Calu3 (cell line): ENCODE measurements around the gene FAM3D. TPM values are rescaled to one million over a fixed set of nuclear protein-coding genes. Genes with fewer than 3 reads are reported as not detected.
"Not testable (repeated sequence)": the region's sequence is repeated elsewhere in the genome, so short reads cannot be mapped to it uniquely, and the experiment has no call there.

Experiments used
- BruUV-seq: library from RNA; stranded (reverse); fragments of 400-500 nt; replicated peaks from 2 replicates; lab custom pipeline; 2021; lab: Mats Ljungman, UMichigan
- CTCF ChIA-PET: fragments of 300-600 bp; sonication (Branson Sonifier 250); formaldehyde crosslinking; loops from one replicate; lab custom pipeline; 2022; ENCODE audit warnings: antibody characterized with exemption; lab: Charles Lee
- DNase-seq: peaks from one replicate; pipeline ENCODE4 v3.0.0; 2022
- H3K27ac Mint-ChIP-seq: one replicate; pipeline ENCODE4 v1.8.0; 2022; ENCODE audit warnings: mixed read lengths; ENCODE audit not compliant: unreplicated experiment
- H3K27me3 Mint-ChIP-seq: one replicate; pipeline ENCODE4 v1.8.0; 2022; ENCODE audit warnings: mixed read lengths; ENCODE audit not compliant: unreplicated experiment
- H3K36me3 Mint-ChIP-seq: one replicate; pipeline ENCODE4 v1.8.0; 2022; ENCODE audit warnings: mild to moderate bottlenecking, moderate library complexity, mixed read lengths; ENCODE audit not compliant: insufficient read depth, unreplicated experiment
- H3K4me1 Mint-ChIP-seq: one replicate; pipeline ENCODE4 v1.8.0; 2022; ENCODE audit warnings: mild to moderate bottlenecking, low read depth, mixed read lengths; ENCODE audit not compliant: unreplicated experiment
- H3K4me3 Mint-ChIP-seq: one replicate; pipeline ENCODE4 v1.8.0; 2022; ENCODE audit warnings: mild to moderate bottlenecking, low read depth, moderate library complexity, mixed read lengths; ENCODE audit not compliant: unreplicated experiment
- H3K9me3 Mint-ChIP-seq: one replicate; pipeline ENCODE4 v1.8.0; 2022; ENCODE audit warnings: low read depth, mixed read lengths; ENCODE audit not compliant: unreplicated experiment
- CTCF ChIP-seq: fragments of 200-600 bp; IDR thresholded peaks from one replicate; pipeline ENCODE4 v1.8.0; 2022; ENCODE audit warnings: antibody characterized with exemption; ENCODE audit not compliant: unreplicated experiment
- intact Hi-C: fragments of 100-400 bp; cut with micrococcal nuclease; formaldehyde crosslinking; loops from one replicate; pipeline ENCODE4 v1.10.0; 2022; ENCODE audit not compliant: unreplicated experiment
- total RNA-seq: library from RNA; stranded (reverse); gene quantifications from 2 replicates; pipeline ENCODE4 v1.2.3, GENCODE V29; 2022

The FAM3D gene
- total RNA-seq, 1 experiment from 2014 or later = 3.0 TPM

DNA sequence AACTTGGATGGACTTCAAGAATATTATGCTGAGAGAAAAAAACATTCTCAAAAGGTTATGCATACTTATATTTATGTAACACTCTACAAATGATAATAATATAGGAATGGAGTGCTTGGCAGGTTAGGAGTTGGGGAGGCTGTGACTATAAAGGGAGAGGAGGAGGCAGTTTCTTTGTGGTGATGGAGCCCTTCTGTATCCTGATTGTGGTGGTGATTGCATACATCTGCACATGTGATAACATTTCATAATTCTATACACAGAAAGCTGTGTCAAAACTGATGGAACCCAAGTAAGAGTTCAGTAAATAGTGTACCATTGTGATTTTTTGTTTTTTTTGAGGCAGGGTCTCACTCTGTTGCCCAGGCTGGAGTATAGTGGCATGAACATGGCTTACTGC, 31.7 kb upstream of the FAM3D start:
- H3K9me3 Mint-ChIP-seq = peaks cover 8% of the 10 kb centered on the region
- intact Hi-C loops = no loop called here
- H3K36me3 Mint-ChIP-seq = no peaks in the 10 kb centered on the region

DNA sequence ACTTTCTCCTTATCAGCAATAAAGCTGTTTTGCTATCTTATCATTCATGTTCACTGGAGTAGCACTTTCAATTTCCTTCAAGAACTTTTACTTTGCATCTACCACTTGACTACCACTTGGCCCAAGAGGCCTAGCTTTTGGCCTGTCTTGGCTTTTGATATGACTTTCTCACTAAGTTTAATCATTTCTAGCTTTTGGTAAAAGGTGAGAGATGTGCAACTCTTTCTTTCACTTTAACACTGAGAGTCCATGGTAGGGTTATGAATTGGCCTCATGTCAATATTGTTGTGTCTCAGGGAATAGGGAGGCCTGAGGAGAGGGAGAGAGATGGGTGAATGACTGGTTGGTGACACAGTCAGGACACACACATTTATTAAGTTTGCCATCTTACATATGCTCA, 31.0 kb upstream of the FAM3D start:
- CTCF ChIA-PET = no interaction called here
- H3K27me3 Mint-ChIP-seq = no peaks in the 10 kb centered on the region
- BruUV-seq = no TSS peak
- H3K36me3 Mint-ChIP-seq = no peaks in the 10 kb centered on the region
- H3K9me3 Mint-ChIP-seq = peaks cover 9% of the 10 kb centered on the region
- no peak for TF ChIP-seq CTCF
- H3K4me1 Mint-ChIP-seq = no peaks in the 10 kb centered on the region
- H3K4me3 Mint-ChIP-seq = no peak overlapping the region
- intact Hi-C loops = no loop called here
- H3K27ac Mint-ChIP-seq = no peak overlapping the region
- DNase-seq = no peak

More for the DNA sequence above, 31.7 kb upstream of the FAM3D start:
- CTCF ChIA-PET = interaction anchor here (0.6 kb wide), 1 partner anchor 199 kb away, joined by 6 read pairs; no protein-coding TSS in a partner anchor
- H3K4me1 Mint-ChIP-seq = no peaks in the 10 kb centered on the region
- no peaks in the 10 kb centered on the region for H3K27me3 Mint-ChIP-seq
- H3K4me3 Mint-ChIP-seq = no peak overlapping the region
- no peak for TF ChIP-seq CTCF
- no TSS peak for BruUV-seq
- DNase-seq = no peak
- H3K27ac Mint-ChIP-seq = no peak overlapping the region

DNA sequence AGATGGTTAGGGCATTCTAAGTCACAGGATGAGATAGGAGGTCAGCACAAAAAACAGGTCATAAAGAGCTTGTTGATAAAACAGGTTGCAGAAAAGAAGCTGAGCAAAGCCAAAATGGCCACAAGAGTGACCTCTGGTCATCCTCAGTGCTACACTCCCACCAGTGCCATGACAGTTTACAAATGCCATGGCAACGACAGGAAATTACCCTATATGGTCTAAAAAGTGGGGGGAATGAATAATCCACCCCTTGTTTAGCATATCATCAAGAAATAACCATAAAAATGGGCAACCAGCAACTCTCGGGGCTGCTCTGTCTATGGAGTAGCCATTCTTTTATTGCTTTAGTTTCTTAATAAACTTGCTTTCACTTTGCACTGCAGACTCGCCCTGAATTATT, 30.2 kb upstream of the FAM3D start:
- H3K27ac Mint-ChIP-seq, intact Hi-C loops, H3K36me3 Mint-ChIP-seq, H3K9me3 Mint-ChIP-seq, H3K4me3 Mint-ChIP-seq, CTCF ChIA-PET, H3K27me3 Mint-ChIP-seq, DNase-seq, H3K4me1 Mint-ChIP-seq, BruUV-seq: not testable (repeated sequence)

- peaks cover 9% of the 10 kb centered on the region for H3K9me3 Mint-ChIP-seq
- no peaks in the 10 kb centered on the region for H3K4me1 Mint-ChIP-seq
- H3K4me3 Mint-ChIP-seq = no peak overlapping the region
- intact Hi-C loops = no loop called here
- H3K27me3 Mint-ChIP-seq = no peaks in the 10 kb centered on the region
- BruUV-seq = no TSS peak
- DNase-seq = no peak
- H3K36me3 Mint-ChIP-seq = no peaks in the 10 kb centered on the region
- no peak for TF ChIP-seq CTCF
- CTCF ChIA-PET = no interaction called here
- no peak overlapping the region for H3K27ac Mint-ChIP-seq
Observed at GRCh38 chr3:58696093-58696492, 29.5 kb upstream of the FAM3D start.

DNA sequence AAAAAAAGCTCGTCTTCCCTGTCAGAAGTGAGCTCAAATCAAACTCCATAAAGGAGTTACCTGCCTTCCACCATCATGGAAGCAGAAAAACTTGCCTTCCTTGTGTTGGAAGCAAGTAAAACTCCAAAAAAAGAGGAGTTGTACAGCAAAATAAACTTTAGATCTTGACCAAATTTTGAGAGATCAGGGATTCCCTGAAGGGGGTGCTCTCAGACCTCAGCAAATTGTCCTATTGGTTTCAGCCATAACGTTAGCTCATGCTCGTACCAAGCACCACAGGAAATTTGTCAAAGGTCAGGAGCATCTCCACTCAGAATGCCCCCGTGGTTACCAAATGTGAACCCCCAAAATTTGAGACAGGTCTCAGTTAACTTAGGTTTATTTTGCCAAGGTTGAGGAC, 28.7 kb upstream of the FAM3D start:
- H3K27me3 Mint-ChIP-seq, CTCF ChIA-PET: not testable (repeated sequence)

More for the DNA sequence above, 28.7 kb upstream of the FAM3D start:
- intact Hi-C loops, H3K9me3 Mint-ChIP-seq, DNase-seq, H3K36me3 Mint-ChIP-seq, BruUV-seq, H3K4me3 Mint-ChIP-seq, H3K27ac Mint-ChIP-seq, H3K4me1 Mint-ChIP-seq: not testable (repeated sequence)
